ENCODE results near the gene CRTC2.
"Not testable (repeated sequence)": the region's sequence is repeated elsewhere in the genome, so short reads cannot be mapped to it uniquely, and the experiment has no call there.

The CRTC2 gene

GRCh38 chr1:153958111-153958960 lies at the start of gene CRTC2:
Gene CRTC2 (minus strand): TSS chr1:153958612. CDS start chr1:153958497, 115 bp downstream.
- DNase-seq (ENCODE audit: low read depth in 2 of 2), result peak; percentile 96 to 98

DNA sequence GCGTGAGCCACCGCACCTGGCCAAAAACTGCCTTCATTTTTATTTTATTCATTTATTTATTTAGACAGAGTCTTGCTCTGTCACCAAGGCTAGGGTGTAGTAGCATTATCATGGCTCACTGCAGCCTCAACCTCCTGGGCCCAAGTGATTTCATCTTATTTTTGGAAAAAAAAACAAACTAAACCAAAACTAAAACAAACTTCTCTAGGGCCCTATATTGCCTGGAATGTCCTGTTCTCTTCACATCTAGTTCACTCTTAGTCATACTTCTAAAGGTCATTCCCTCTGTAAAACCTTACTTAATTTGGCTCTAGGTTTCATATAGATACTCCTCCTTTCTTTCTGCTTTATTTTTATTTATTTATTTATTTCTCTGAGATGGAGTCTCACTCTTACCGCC lies 47.7 kb upstream of the CRTC2 start:
- DNase-seq (ENCODE audit: low read depth in 2 of 2), result no peak

DNA sequence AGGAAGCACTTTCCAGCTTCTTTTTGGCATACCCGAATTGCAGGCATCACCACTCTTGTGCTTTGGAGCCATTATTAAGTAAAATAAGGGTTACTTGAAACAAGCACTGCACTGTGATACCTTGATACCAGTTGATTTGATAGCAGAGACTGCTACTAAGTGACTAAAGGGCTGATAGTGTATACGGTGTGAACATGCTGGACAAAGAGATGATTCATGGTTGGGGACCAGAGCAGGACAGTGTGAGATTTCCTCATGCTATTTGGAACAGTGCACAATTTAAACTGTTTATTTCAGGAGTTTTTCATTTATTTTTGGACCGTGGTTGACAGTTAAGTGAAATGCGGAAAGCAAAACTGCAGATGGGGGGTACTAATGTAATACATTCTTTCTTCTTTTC lies 42.0 kb upstream of the CRTC2 start:
- DNase-seq (ENCODE audit: low read depth in 2 of 2), result no peak

DNA sequence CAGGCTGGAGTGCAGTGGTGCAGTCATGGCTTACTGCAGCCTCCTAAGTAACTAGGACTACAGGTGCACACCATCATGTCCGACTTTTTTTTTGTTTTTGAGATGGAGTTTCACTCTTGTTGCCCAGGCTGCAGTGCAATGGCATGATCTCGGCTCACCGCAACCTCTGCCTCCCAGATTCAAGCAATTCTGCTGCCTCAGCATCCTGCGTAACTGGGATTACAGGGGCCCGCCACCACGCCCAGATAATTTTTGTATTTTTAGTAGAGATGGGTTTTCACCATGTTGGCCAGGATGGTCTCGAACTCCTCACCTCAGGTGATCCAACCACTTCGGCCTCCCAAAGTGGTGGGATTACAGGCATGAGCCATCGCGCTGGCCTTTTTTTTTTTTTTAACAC lies 38.5 kb upstream of the CRTC2 start:
- not testable (repeated sequence) for DNase-seq (ENCODE audit: low read depth in 2 of 2)

DNA sequence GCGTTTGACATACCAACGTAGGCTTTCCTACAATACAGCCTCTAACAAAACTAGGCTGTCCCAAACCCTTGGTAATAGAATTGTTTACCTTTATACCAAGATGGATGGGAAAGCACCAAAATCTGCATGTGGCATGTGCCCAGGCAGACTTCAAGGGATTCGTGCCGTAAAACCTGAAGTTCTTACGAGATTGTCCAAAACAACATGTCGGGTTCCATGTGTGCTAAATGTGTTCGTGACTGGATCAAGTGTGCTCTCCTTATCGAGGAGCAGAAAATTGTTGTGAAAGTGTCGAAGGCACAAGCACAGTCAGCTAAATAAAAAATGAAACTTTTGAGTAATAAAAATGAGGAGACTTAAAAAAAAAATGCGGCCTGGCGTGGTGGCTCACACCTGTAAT lies 37.2 kb upstream of the CRTC2 start:
- DNase-seq (ENCODE audit: low read depth in 2 of 2), result no peak

DNA sequence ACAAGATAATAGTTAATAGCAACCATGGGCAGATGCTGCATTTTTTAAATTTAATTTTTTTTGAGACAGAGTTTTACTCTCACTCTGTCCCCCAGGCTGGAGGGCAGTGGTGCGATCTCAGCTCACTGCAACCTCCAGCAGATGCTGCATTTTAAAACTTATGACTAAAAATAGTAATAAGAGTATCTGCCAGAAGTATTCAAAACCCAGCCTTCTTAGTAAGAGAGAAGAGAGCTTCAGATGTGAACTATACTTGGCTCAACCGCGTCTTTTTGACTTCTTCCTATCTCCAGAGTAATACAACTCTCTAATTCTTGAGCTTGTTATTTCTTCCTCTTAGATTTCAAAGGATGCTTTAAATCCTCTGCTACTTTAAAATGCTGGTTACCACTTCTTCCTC lies 36.8 kb upstream of the CRTC2 start:
- no peak for DNase-seq (ENCODE audit: low read depth in 2 of 2)

DNA sequence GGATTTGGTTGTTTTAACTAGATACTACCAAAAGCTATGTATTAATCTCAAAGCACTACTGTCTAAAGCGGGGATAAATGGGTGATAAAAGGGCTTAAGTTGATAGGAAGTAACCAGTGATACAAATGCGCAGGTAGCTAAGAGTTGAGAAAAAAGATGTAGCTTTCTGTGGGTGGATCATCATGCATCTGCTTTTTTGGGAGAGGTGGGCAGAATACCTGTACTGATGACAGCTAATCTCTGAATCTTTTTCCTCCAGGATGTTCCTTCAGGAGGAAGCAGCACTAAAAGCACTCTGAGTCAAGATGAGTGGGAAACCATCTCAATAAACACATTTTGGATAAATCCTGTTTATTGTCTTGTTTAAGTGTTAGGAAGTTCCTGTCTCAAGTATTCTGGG lies 33.4 kb upstream of the CRTC2 start:
- no peak for DNase-seq (ENCODE audit: low read depth in 2 of 2)

GRCh38 chr1:153991151-153991630 lies 32.8 kb upstream of the CRTC2 start:
- DNase-seq (ENCODE audit: low read depth in 2 of 2), result no peak

DNA sequence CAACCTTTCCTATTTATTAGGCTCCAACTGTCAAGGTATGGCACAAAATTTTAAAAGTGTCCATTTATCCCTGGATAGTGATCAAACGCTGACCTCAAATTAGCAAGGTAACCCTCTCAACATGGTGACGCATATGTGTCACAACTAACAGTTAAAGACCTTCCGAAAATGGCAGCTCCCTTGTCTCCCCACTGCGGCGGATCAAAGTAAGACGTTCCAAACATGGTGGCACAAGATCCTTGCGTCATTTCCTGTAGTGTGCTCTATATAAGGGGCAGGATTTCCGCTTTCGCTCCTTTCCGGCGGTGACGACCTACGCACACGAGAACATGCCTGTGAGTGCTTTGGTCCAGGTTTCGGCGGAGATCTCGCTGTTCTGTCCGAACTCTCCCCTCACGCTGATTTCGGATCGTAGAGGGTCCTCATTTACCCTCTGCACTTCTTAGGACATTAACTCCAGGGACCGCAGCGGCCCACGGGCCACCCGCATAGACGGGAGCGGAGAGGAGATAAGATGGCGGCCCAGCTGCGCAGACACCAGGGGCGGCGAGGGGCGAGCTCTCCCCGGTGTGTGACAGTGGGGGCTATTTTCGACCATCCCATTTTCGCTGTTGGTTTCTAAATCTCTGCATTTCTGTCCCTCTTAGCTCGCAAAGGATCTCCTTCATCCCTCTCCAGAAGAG lies 32.2 kb upstream of the CRTC2 start, which contains the start of gene RPS27:
TSS of gene RPS27 (plus strand) at position 295 of the 683 bp plus-strand sequence. CDS start at position 330, 35 bp downstream.
- peak; percentile 58 to 79 for DNase-seq (ENCODE audit: low read depth in 2 of 2)

DNA sequence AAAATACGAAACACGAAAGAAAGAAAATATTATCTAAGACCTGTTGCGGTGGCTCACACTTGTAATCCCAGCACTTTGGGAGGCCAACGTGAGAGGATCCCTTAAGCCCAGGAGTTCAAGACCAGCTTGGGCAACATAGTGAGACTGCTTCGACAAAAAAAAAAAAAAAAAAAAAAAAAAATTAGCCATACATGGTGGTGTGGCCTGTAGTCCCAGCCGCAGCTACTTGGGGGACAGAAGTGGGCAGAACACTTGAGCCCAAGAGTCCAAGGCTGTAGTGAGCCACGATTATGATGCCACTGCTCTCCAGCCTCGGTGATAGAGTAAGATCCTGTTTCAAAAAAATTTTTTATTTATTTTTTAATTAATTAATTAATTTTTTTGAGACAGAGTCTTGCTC lies 29.2 kb upstream of the CRTC2 start:
- DNase-seq (ENCODE audit: low read depth in 2 of 2), result no peak

DNA sequence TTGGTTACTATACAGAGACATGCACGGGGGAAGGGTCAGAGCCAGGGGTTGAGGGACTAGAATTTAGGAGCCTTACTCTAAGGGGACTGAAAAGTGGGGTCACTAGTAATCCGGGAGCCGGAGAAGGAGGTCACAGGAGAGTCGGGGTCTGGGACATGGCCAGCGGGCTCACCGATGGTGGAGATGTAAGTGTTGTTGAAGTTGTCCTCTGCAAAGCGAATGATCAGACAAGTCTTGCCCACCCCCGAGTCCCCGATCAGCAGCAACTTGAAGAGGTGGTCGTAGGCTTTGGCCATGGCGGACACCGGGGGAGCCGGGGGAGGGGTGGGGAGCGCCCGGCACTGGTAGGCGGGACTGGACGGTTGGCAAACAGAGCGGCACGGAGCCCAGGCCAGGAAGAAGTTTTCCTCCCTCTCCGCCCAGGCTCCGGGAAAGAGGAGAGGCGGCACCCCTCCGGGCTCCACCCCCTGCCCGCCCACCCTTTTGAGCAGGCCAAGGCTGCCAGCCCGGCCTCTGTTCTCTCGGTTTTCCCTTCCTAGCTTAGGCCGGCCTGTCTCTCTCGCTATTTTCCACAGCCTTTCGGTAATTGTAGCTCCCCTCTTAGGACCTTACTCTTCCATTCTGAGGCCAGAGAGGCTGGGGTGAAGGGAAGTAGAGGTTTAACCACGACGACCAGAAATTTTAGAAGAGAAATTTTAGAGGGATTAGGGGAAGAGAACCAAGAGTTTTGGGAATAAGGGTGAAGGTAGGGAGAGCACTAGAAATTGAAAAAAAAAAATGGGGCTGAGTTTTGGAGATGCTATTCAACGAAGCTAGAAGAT lies 27.7 kb upstream of the CRTC2 start, which contains the start of gene RAB13:
TSS of gene RAB13 (minus strand) at position 399 of the 821 bp plus-strand sequence. CDS start at position 296, 103 bp downstream.
- DNase-seq (ENCODE audit: low read depth in 2 of 2), result no peak

- peak in 1 of 2 donors; percentile 47 for DNase-seq (ENCODE audit: low read depth in 2 of 2)
Observed at GRCh38 chr1:153985341-153985912, 27.0 kb upstream of the CRTC2 start.

GRCh38 chr1:153984123-153984894 lies 25.9 kb upstream of the CRTC2 start:
- DNase-seq (ENCODE audit: low read depth in 2 of 2), result no peak

- not testable (repeated sequence) for DNase-seq (ENCODE audit: low read depth in 2 of 2)
Observed at GRCh38 chr1:153981735-153982134, 23.3 kb upstream of the CRTC2 start.

GRCh38 chr1:153979091-153979490 lies 20.7 kb upstream of the CRTC2 start:
- DNase-seq (ENCODE audit: low read depth in 2 of 2), result not testable (repeated sequence)

DNA sequence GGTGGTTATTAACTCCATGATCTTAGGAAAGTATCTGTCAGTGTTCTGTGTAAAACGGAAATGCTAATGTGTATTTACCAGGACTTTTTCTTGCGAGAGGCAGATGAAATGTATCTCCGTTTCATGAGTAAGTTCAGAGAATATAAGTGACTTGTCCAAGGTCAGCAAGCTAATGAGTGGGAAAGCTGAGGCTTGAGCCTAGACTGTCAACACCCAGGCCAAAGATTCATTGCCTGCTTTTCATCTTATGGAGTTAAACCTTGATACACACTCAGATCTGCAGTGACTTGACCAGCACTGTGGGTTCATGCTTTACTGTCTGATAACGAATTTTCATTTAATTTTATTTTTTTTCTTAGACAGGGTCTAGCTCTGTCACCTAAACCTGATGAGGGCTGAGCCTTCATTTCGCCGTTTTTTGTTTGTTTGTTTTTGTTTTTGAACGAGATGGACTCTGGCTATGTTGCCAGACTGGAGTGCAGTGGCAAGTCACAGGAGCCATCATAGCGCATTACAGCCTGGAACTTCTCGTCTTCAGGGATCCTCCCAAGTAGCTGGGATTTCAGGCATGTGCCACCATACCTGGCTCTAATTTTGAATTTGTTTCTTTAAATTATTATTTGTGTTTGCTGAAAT lies 20.0 kb upstream of the CRTC2 start:
- DNase-seq (ENCODE audit: low read depth in 2 of 2), result no peak

DNA sequence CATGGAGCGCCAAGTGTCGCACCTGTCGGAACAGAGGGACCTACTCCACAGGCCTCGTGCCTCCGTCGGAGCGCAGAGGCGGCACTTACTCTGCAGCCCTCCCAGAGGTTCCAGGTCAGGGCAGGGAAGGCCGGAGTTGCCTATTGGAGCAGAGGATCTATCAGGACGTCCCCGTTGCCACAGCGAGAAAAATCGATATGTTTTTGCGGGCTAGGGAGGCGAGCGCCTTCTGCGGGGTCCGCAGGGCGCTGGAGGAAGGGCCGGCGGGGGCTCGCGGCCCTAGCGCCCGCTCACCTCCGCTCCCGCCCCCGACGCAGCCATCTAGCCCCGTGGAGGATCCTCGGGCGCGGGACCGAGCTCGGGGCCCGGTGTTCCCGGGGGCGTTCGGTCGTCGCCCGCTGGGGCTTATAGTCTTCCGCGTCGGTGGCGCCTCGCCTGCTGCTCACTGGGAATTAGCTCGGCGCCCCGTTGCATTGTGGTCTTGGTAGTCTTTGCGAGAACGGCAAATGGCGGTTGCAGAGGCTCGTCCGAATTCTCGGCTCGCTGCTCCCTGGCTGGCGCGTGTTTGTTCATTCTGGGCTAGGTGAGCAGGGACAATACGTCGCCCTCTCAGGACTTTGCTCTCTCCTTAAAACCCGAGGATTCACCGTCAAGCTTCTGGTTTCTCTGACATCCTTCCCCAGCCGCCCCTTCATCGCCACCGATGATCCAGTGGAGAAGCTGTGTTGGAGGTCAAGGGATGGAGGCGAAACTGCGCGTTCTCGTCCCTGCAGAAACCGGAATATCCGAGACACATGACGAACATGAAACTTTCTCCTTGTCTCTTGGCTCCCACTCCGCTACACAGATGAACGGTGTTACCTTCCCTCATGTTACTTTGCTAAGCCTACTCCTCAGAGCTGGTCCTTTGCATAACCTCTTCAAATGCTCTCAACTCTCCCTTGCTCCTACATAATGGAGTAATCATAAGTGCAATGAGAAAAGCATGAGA lies 19.1 kb upstream of the CRTC2 start, which contains the start of gene JTB:
TSS of gene JTB (minus strand) at position 425 of the 991 bp plus-strand sequence. CDS start at position 3, 422 bp downstream.
- peak; percentile 75 to 84 for DNase-seq (ENCODE audit: low read depth in 2 of 2)

DNA sequence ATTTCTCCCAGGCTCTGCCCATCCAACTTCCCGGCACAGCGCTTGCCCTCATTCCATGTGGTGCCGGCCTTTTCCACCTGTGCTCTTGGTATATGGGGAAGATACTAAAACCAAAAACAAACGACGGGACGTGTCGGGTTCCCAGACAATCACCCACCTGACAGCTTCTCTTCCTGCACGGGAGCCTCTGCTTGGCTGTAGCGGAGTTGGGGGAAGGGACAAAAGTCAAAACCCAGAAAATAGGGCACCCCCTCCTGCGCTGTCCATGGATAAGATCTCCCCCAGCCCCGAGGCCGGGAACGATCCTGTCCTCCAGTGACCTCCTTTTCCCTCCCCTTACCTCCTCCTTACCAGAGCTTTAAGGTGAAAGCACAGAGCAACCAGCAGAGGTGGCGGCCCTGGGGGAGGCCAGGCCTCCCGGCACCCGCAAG lies 18.4 kb upstream of the CRTC2 start:
- no peak for DNase-seq (ENCODE audit: low read depth in 2 of 2)

- DNase-seq (ENCODE audit: low read depth in 2 of 2), result no peak
Observed at GRCh38 chr1:153973525-153973924, 15.1 kb upstream of the CRTC2 start.

Data from stimulated activated CD4-positive, alpha-beta T cell treated with anti-CD3 and anti-CD28 coated beads, Interleukin-4, amount 100 ng/mL, for 48 hours (primary cell).